ENCODE measurements around the gene DDN. TPM values are rescaled to one million over a fixed set of nuclear protein-coding genes. Genes with fewer than 3 reads are reported as not detected.

DDN gene
- total RNA-seq, 2 donors from 2014 or later = 0.66 TPM; not detected in 1

GRCh38 chr12:49030119-49030518 is 30.9 kb upstream of the DDN start:
- H3K36me3 ChIP-seq (replicated peaks in 1 of 2; ENCODE audit: insufficient read depth in 1 of 2, low read depth in 2 of 2) = peaks cover 24 to 44% of the 10 kb centered on the region in 2 donors
- intact Hi-C loops (cut with DNase I) = no loop called here
- DNase-seq = no peak

DNA sequence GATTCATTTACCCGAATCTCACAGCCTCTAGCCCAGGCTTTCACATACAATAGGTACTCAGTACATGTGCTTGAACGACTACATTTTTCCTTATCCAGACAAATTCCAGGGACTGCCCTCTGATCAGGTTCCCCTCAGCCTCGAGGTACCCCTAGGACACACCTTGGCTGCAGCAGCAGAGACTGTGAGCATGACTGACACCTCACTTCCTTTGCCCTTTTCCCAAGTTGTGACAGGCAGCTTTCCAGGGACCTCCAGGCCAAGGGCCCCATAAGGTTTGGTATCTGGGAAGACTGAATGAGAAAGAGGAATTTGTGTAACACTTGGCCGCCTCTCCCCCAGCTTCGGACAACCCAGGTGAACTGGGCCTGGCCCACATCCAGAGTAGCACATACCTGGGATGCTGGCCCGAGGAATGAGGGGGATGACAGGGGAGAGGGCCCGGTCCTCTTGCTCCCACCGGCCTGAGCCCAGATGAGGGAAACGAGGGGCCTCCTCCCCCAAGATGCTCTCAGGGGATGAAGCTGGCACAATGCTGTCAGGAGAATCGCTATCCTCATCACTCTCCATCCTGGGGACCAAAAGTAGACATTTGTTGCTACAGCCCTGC is 29.6 kb upstream of the DDN start:
- WGBS, 2 donors = 80 to 85% methylated on average over 10 of the region's 10 CpGs
- TF ChIP-seq POLR2A (IDR thresholded peaks at IDR 0.05) = no peak
- TF ChIP-seq, protein P1, sequence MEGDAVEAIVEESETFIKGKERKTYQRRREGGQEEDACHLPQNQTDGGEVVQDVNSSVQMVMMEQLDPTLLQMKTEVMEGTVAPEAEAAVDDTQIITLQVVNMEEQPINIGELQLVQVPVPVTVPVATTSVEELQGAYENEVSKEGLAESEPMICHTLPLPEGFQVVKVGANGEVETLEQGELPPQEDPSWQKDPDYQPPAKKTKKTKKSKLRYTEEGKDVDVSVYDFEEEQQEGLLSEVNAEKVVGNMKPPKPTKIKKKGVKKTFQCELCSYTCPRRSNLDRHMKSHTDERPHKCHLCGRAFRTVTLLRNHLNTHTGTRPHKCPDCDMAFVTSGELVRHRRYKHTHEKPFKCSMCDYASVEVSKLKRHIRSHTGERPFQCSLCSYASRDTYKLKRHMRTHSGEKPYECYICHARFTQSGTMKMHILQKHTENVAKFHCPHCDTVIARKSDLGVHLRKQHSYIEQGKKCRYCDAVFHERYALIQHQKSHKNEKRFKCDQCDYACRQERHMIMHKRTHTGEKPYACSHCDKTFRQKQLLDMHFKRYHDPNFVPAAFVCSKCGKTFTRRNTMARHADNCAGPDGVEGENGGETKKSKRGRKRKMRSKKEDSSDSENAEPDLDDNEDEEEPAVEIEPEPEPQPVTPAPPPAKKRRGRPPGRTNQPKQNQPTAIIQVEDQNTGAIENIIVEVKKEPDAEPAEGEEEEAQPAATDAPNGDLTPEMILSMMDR (IDR thresholded peaks at IDR 0.05) = no peak
- no peak overlapping the region for H3K27ac ChIP-seq
- ATAC-seq = no peak
- H3K9me3 ChIP-seq = no peaks in the 10 kb centered on the region
- no peaks in the 10 kb centered on the region for H3K27me3 ChIP-seq
- no peak overlapping the region for H3K4me3 ChIP-seq
- H3K36me3 ChIP-seq (replicated peaks in 1 of 2; ENCODE audit: insufficient read depth in 1 of 2, low read depth in 2 of 2) = peaks cover 29 to 49% of the 10 kb centered on the region in 2 donors
- DNase-seq = peak in 1 of 4 donors; percentile 5
- intact Hi-C loops (cut with DNase I) = no loop called here
- H3K4me1 ChIP-seq = no peaks in the 10 kb centered on the region

More at GRCh38 chr12:49030119-49030518, 30.9 kb upstream of the DDN start:
- Histone ChIP-seq H3K27me3 (no peaks in the 10 kb centered on the region), H3K27ac (no peak overlapping the region), H3K9me3 (no peaks in the 10 kb centered on the region), H3K4me1 (no peaks in the 10 kb centered on the region), H3K4me3 (no peak overlapping the region)
- TF ChIP-seq, protein P1 (IDR thresholded peaks at IDR 0.05) = no peak
- TF ChIP-seq POLR2A (IDR thresholded peaks at IDR 0.05) = no peak
- WGBS, 2 donors = 83 to 86% methylated on average over 8 of the region's 8 CpGs
- no peak for ATAC-seq

GRCh38 chr12:49027846-49028555 is 28.8 kb upstream of the DDN start:
- intact Hi-C loops (cut with DNase I) = no loop called here
- H3K9me3 ChIP-seq = no peaks in the 10 kb centered on the region
- TF ChIP-seq, protein P1 (IDR thresholded peaks at IDR 0.05) = no peak
- no peak for TF ChIP-seq POLR2A (IDR thresholded peaks at IDR 0.05)
- H3K27me3 ChIP-seq = no peaks in the 10 kb centered on the region
- DNase-seq (peak in 1 of 4 donors; percentile 10), ATAC-seq (no peak)
- H3K4me1 ChIP-seq = no peaks in the 10 kb centered on the region
- no peak overlapping the region for H3K27ac ChIP-seq
- WGBS, 2 donors = 78 to 91% methylated on average over 9 of the region's 9 CpGs
- no peak overlapping the region for H3K4me3 ChIP-seq
- H3K36me3 ChIP-seq (replicated peaks in 1 of 2; ENCODE audit: insufficient read depth in 1 of 2, low read depth in 2 of 2) = peaks cover 26 to 48% of the 10 kb centered on the region in 2 donors

GRCh38 chr12:49026678-49027480 is 27.7 kb upstream of the DDN start:
- H3K9me3 ChIP-seq = no peaks in the 10 kb centered on the region
- H3K4me1 ChIP-seq = no peaks in the 10 kb centered on the region
- intact Hi-C loops (cut with DNase I) = no loop called here
- H3K27ac ChIP-seq = no peak overlapping the region
- H3K4me3 ChIP-seq = no peak overlapping the region
- ATAC-seq (no peak), DNase-seq (no peak)
- no peaks in the 10 kb centered on the region for H3K27me3 ChIP-seq
- TF ChIP-seq POLR2A (IDR thresholded peaks at IDR 0.05) = no peak
- TF ChIP-seq, protein P1 (IDR thresholded peaks at IDR 0.05) = no peak
- WGBS, 2 donors = 95 to 98% methylated on average over 21 to 25 of the region's 26 CpGs
- H3K36me3 ChIP-seq (replicated peaks in 1 of 2; ENCODE audit: insufficient read depth in 1 of 2, low read depth in 2 of 2) = peaks cover 26 to 50% of the 10 kb centered on the region in 2 donors

Measured in body of pancreas (tissue), 4 donors.